GM20431 (cell line): Measurements from ENCODE around the gene RPS15A.
"Not testable (repeated sequence)": the region's sequence is repeated elsewhere in the genome, so short reads cannot be mapped to it uniquely, and the experiment has no call there.

ENCODE experiments used
- in situ Hi-C: fragments of 300-500 bp; cut with MseI, MboI; formaldehyde crosslinking; loops from one replicate; pipeline ENCODE4 v1.15.0; 2020; ENCODE audit warnings: low sequenced_read_pairs; ENCODE audit not compliant: unreplicated experiment

RPS15A gene

GRCh38 chr16:18759598-18760520, 30.3 kb downstream of the RPS15A start:
- in situ Hi-C loops: not testable (repeated sequence)

GRCh38 chr16:18757960-18758660, 32.0 kb downstream of the RPS15A start:
- in situ Hi-C loops: not testable (repeated sequence)

GRCh38 chr16:18756639-18757038, 33.5 kb downstream of the RPS15A start:
- in situ Hi-C loops: not testable (repeated sequence)

- in situ Hi-C loops: not testable (repeated sequence)
Observed at GRCh38 chr16:18742870-18743269, 47.3 kb downstream of the RPS15A start.

GRCh38 chr16:18740027-18740426, 50.1 kb downstream of the RPS15A start:
- in situ Hi-C loops: not testable (repeated sequence)

GRCh38 chr16:18738768-18739167, 51.4 kb downstream of the RPS15A start:
- in situ Hi-C loops: not testable (repeated sequence)

GRCh38 chr16:18734279-18734678, 55.9 kb downstream of the RPS15A start:
- in situ Hi-C loops: not testable (repeated sequence)
